K562 (cell line): ENCODE results near the gene PRDM1. TPM values are rescaled to one million over a fixed set of nuclear protein-coding genes. Genes with fewer than 3 reads are reported as not detected.

Experiments
- BCOR ChIP-seq: fragments of 450-650 bp; IDR thresholded peaks from 2 replicates; pipeline ENCODE4 v1.6.1; 2016
- BMI1 ChIP-seq: fragments of 150-350 bp; IDR thresholded peaks from 2 replicates; pipeline ENCODE4 v1.6.1; 2014; ENCODE audit warnings: low read length
- CBFA2T2 ChIP-seq: fragments of 450-650 bp; conservative IDR thresholded peaks from 2 replicates; pipeline ENCODE4 v1.6.1; 2017; ENCODE audit warnings: mild to moderate bottlenecking
- E2F1 ChIP-seq: sonication (generic); formaldehyde crosslinking; IDR thresholded peaks from 2 replicates; pipeline ENCODE4 v1.8.1; 2023; ENCODE audit warnings: mild to moderate bottlenecking, missing genetic modification reagents, moderate library complexity
- ETV6 ChIP-seq, 3 experiments: fragments of 150-350 bp in 1 of 3; sonication (generic) in 1 of 3; formaldehyde crosslinking in 1 of 3; IDR thresholded peaks; 2 replicates each; pipeline versions ENCODE4 v1.6.1 to v1.8.0; 2014 to 2022; ENCODE audit warnings: borderline replicate concordance in 2 of 3, low read depth in 2 of 3, antibody characterized with exemption in 1 of 3, low read length in 1 of 3, mild to moderate bottlenecking in 1 of 3, missing genetic modification reagents in 1 of 3
- FOXK1 ChIP-seq: sonication (generic); formaldehyde crosslinking; IDR thresholded peaks from 2 replicates; pipeline ENCODE4 v1.8.0; 2022; ENCODE audit warnings: missing genetic modification reagents, mild to moderate bottlenecking, borderline replicate concordance
- GTF2F1 ChIP-seq: IDR thresholded peaks from 2 replicates; pipeline ENCODE4 v1.6.1; 2011; ENCODE audit warnings: low read depth, low read length, improper control_type of control experiment
- HDAC8 ChIP-seq: fragments of 450-650 bp; IDR thresholded peaks from 2 replicates; pipeline ENCODE4 v1.6.1; 2016; ENCODE audit warnings: mild to moderate bottlenecking, missing genetic modification characterization, moderate library complexity, missing compliant biosample characterization
- HNRNPK ChIP-seq: fragments of 200-400 bp; formaldehyde crosslinking; IDR thresholded peaks from one replicate; pipeline ENCODE4 v1.6.1; 2018; ENCODE audit warnings: mild to moderate bottlenecking, low read depth, low read length; ENCODE audit not compliant: poor library complexity, severe bottlenecking
- HSF4 ChIP-seq: fragments of 250-450 bp; sonication (Bioruptor Pico); IDR thresholded peaks from 2 replicates; pipeline ENCODE4 v2.1.2; 2022; ENCODE audit warnings: mild to moderate bottlenecking, moderate library complexity, borderline replicate concordance
- MAFF ChIP-seq: IDR thresholded peaks from 2 replicates; pipeline ENCODE4 v1.6.1; 2012; ENCODE audit warnings: low read length, improper control_type of control experiment
- NR4A1 ChIP-seq, 2 experiments: fragments of 250-450 bp in 1 of 2; fragments of 450-650 bp in 1 of 2; sonication (Bioruptor Pico) in 1 of 2; IDR thresholded peaks; 2 replicates each; pipeline versions ENCODE4 v1.4.0 to v1.6.1; 2016 to 2020; ENCODE audit warnings: mild to moderate bottlenecking in 2 of 2, missing compliant biosample characterization in 1 of 2, missing genetic modification characterization in 1 of 2, moderate library complexity in 1 of 2
- PHB ChIP-seq: fragments of 250-450 bp; sonication (Bioruptor Pico); IDR thresholded peaks from 2 replicates; pipeline ENCODE4 v1.5.0; 2021
- POLR3A ChIP-seq: IDR thresholded peaks from 2 replicates; pipeline ENCODE4 v1.6.1; 2011; ENCODE audit warnings: borderline replicate concordance, mild to moderate bottlenecking, moderate library complexity; ENCODE audit not compliant: insufficient read length, insufficient read depth; ENCODE audit errors: extremely low read depth
- PRDM10 ChIP-seq: fragments of 450-650 bp; IDR thresholded peaks from 2 replicates; pipeline ENCODE4 v1.6.1; 2018; ENCODE audit not compliant: partially characterized antibody
- RFX7 ChIP-seq: fragments of 250-450 bp; sonication (Bioruptor Pico); IDR thresholded peaks from 2 replicates; pipeline ENCODE4 v1.5.1; 2021; ENCODE audit warnings: mild to moderate bottlenecking
- SMC3 ChIP-seq: conservative IDR thresholded peaks from 2 replicates; pipeline ENCODE4 v1.6.1; 2011; ENCODE audit warnings: low read depth, low read length, improper control_type of control experiment; ENCODE audit not compliant: insufficient read depth
- STAG1 ChIP-seq: sonication (generic); formaldehyde crosslinking; IDR thresholded peaks from 2 replicates; pipeline ENCODE4 v1.5.0; 2020; ENCODE audit warnings: missing genetic modification reagents, borderline replicate concordance
- TAF15 ChIP-seq: fragments of 200-400 bp; formaldehyde crosslinking; IDR thresholded peaks from 2 replicates; pipeline ENCODE4 v1.6.1; 2017; ENCODE audit warnings: mild to moderate bottlenecking, low read depth, low read length, moderate library complexity
- TCF7L2 ChIP-seq: fragments of 150-350 bp; IDR thresholded peaks from 2 replicates; pipeline ENCODE4 v1.6.1; 2016; ENCODE audit warnings: low read depth, mild to moderate bottlenecking, low read length, moderate library complexity
- TEAD1 ChIP-seq, 2 experiments: fragments of 450-650 bp in 1 of 2; sonication (generic) in 1 of 2; formaldehyde crosslinking; IDR thresholded peaks; 2 replicates each; pipeline versions ENCODE4 v1.4.0 to v1.8.0; 2020 to 2022; ENCODE audit warnings: mild to moderate bottlenecking in 2 of 2, missing genetic modification reagents in 1 of 2
- TRIM28 ChIP-seq: fragments of 450-650 bp; IDR thresholded peaks from 2 replicates; pipeline ENCODE4 v1.6.1; 2017
- ZC3H11A ChIP-seq: IDR thresholded peaks from 2 replicates; pipeline ENCODE4 v1.6.1; 2012; ENCODE audit warnings: low read depth, low read length, improper control_type of control experiment
- ZNF79 ChIP-seq: fragments of 250-450 bp; sonication (Bioruptor Pico); IDR thresholded peaks from 2 replicates; pipeline ENCODE4 v1.4.0; 2020; ENCODE audit warnings: low read depth, mild to moderate bottlenecking, moderate library complexity
- polyA plus RNA-seq, 8 experiments: library from polyadenylated mRNA; depleted of rRNA in 4 of 8; stranded (reverse) in 5 of 8; unstranded in 3 of 8; fragments of >200 nt; fragmentation: Nextera tagmentation in 2 of 8; fragmentation: Illumina TruSeq in 1 of 8; extraction: Ambion mirVana in 2 of 8; extraction: Trizol in 1 of 8; gene quantifications; 2 replicates each; pipeline versions ENCODE4 v1.2.1 to v1.2.3, GENCODE V29; 2011 to 2014; ENCODE audit warnings: inconsistent platforms in 1 of 8, missing spikeins in 1 of 8
- total RNA-seq, 7 experiments: library from RNA; depleted of rRNA in 6 of 7; stranded (reverse); fragments of >200 nt in 6 of 7; fragmentation: Illumina TruSeq in 2 of 7; extraction: Trizol in 2 of 7; gene quantifications; 2 replicates each; pipeline versions ENCODE4 v1.2.1 to v1.2.3, GENCODE V29; 2011 to 2021; ENCODE audit warnings: low replicate concordance in 1 of 7

PRDM1 gene
- total and polyA plus RNA-seq, 9 of the 15 experiments (the other 6 are each of a cell fraction or from before 2014, with no cell fraction given), result 0.09 to 0.89 (median 0.27) TPM

GRCh38 chr6:106134906-106135634, 48.9 kb downstream of the PRDM1 start (continued):
- TF ChIP-seq TEAD1 (CRISPR knock-in tag; IDR thresholded peaks at IDR 0.05) (no peak), CBFA2T2 (no peak), E2F1 (CRISPR knock-in tag) (no peak), POLR3A (no peak), TCF7L2 (no peak), TAF15 (no peak), NR4A1 (CRISPR knock-in tag; IDR thresholded peaks at IDR 0.05) (no peak), NR4A1 (tag; IDR thresholded peaks at IDR 0.05) (no peak), PHB (no peak), MAFF (peak; percentile 58), SMC3 (no peak), ETV6 (IDR thresholded peaks at IDR 0.05; ENCODE audit: borderline replicate concordance in 1 of 2, low read depth in 2 of 2, low read length in 1 of 2) (no peak), ETV6 (CRISPR knock-in tag; IDR thresholded peaks at IDR 0.05; ENCODE audit: borderline replicate concordance) (no peak), PRDM10 (no peak), STAG1 (CRISPR knock-in tag) (no peak), TRIM28 (0 out of 2 replicates have a peak, but pooled peaks have one; percentile 20), BMI1 (no peak), ZNF79 (CRISPR knock-in tag) (no peak), BCOR (no peak), FOXK1 (CRISPR knock-in tag) (no peak), HSF4 (CRISPR knock-in tag) (no peak), HDAC8 (tag) (0 out of 2 replicates have a peak, but pooled peaks have one; percentile 49), GTF2F1 (no peak), ZC3H11A (no peak), RFX7 (CRISPR knock-in tag) (no peak), HNRNPK (no peak)
